Posterior cingulate gyrus (tissue), 11 donors: ENCODE measurements around the gene ADAT1.

Experiments used
- DNase-seq, 10 donors: peaks; one replicate each; pipeline versions ENCODE4 v3.0.0 to v3.0.0-alpha.2; 2020 to 2021; ENCODE audit warnings: mixed read lengths in 3 of 10
- intact Hi-C: fragments of 100-400 bp; cut with DNase I; formaldehyde crosslinking; loops from one replicate; pipeline ENCODE4 v1.15.1; 2023

The ADAT1 gene

GRCh38 chr16:75555213-75555706 lies 67.8 kb downstream of the ADAT1 start:
- DNase-seq: peak; percentile 79 to 98 (median 90)
- intact Hi-C loops: loop anchor here (5.0 kb wide), 1 partner anchor 67 kb away; the partner anchor contains the start of gene ADAT1

- intact Hi-C loops: no loop called here
- no peak for DNase-seq
Observed at GRCh38 chr16:75552951-75553350, 70.1 kb downstream of the ADAT1 start.

- peak in 5 of 10 donors; percentile 33 to 89 (median 37) for DNase-seq
Observed at GRCh38 chr16:75550211-75550662, 72.8 kb downstream of the ADAT1 start.

More at GRCh38 chr16:75550211-75550662, 72.8 kb downstream of the ADAT1 start:
- intact Hi-C loops: loop anchor here (2.0 kb wide), 1 partner anchor 79 kb away; no protein-coding TSS in a partner anchor
